Lower leg skin (tissue), 4 donors: Measurements from ENCODE around the gene SI. TPM values are rescaled to one million over a fixed set of nuclear protein-coding genes. Genes with fewer than 3 reads are reported as not detected.
"Not testable (repeated sequence)": the region's sequence is repeated elsewhere in the genome, so short reads cannot be mapped to it uniquely, and the experiment has no call there.

ENCODE experiments used
- DNase-seq, 2 donors: peaks; one replicate each; pipeline ENCODE4 v3.0.0-alpha.2; 2019; ENCODE audit warnings: low spot score in 2 of 2
- H3K4me3 ChIP-seq: fragments of 200-600 bp; sonication (generic); 2 replicates; pipeline ENCODE4 v1.5.1; 2017; ENCODE audit warnings: mild to moderate bottlenecking, low read depth; ENCODE audit not compliant: poor library complexity, severe bottlenecking
- POLR2A ChIP-seq, 2 donors: fragments of 450-650 bp; IDR thresholded peaks; one replicate each; pipeline ENCODE4 v1.6.1; 2016 to 2017; ENCODE audit warnings: antibody characterized with exemption in 2 of 2, mild to moderate bottlenecking in 1 of 2, moderate library complexity in 1 of 2
- WGBS, 2 donors: methylation state at CpG; one replicate each; pipeline ENCODE4 v1.1.5; 2018; 5-methylcytosine and 5-hydroxymethylcytosine counted together
- intact Hi-C: fragments of 100-400 bp; cut with DNase I; formaldehyde crosslinking; loops from one replicate; pipeline ENCODE4 v1.15.0; 2023; ENCODE audit warnings: low total_unique reads
- total RNA-seq, 4 donors: library from RNA; depleted of rRNA; stranded (reverse); fragments of >200 nt; gene quantifications; one replicate each; pipeline ENCODE4 v1.1.0, GENCODE V29; 2016
- TF ChIP-seq, protein P1 (sequence below), 3 donors: fragments of 450-650 bp; IDR thresholded peaks; one replicate each; pipeline ENCODE4 v1.5.1; 2016; ENCODE audit warnings: antibody characterized with exemption in 3 of 3, mild to moderate bottlenecking in 3 of 3, moderate library complexity in 2 of 3

The SI gene
- total RNA-seq, 4 donors from 2014 or later = not detected

DNA sequence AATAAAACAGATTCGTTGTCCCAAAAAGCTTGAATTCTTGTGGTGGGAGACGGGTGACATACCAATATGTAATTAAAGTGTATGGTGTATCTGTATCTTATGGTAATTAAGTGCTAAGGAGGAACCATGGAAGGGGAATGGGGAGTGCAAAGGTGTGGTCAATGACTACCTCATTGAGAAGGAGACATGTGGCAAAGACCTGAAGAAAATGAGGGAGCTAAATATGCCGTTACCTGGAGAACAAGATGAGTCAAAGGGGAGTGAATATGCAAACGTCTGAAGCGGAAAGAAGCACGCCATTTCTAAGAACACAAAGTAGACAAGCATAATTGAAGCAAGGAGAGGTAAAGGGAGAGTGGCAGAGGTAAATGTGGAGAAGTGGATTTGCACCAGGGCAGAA is 115.7 kb downstream of the SI start:
- DNase-seq = no peak
- WGBS, 2 donors = 45 to 62% methylated on average over 6 of the region's 6 CpGs
- TF ChIP-seq, protein P1, sequence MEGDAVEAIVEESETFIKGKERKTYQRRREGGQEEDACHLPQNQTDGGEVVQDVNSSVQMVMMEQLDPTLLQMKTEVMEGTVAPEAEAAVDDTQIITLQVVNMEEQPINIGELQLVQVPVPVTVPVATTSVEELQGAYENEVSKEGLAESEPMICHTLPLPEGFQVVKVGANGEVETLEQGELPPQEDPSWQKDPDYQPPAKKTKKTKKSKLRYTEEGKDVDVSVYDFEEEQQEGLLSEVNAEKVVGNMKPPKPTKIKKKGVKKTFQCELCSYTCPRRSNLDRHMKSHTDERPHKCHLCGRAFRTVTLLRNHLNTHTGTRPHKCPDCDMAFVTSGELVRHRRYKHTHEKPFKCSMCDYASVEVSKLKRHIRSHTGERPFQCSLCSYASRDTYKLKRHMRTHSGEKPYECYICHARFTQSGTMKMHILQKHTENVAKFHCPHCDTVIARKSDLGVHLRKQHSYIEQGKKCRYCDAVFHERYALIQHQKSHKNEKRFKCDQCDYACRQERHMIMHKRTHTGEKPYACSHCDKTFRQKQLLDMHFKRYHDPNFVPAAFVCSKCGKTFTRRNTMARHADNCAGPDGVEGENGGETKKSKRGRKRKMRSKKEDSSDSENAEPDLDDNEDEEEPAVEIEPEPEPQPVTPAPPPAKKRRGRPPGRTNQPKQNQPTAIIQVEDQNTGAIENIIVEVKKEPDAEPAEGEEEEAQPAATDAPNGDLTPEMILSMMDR (IDR thresholded peaks at IDR 0.05) = no peak
- no peak for TF ChIP-seq POLR2A (IDR thresholded peaks at IDR 0.05)
- intact Hi-C loops = no loop called here
- H3K4me3 ChIP-seq = no peak overlapping the region

DNA sequence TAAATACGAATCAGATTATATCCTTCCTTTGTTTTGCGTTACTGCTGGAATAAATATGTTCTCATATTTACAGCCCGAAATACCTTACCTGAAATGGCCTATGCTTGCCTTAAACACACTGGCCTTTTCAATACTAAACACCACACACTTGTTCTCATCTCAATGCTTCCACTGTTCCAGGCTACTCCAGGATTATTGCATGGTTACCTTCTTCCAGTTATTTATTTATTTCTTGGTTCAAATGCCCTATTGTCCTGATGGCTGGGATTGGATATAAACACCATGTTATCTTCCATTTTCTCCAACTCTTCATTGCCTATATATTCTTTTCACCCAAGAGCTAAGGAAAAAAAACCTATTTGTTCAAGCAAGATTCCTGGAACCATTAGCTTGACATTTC is 125.3 kb downstream of the SI start:
- H3K4me3 ChIP-seq = no peak overlapping the region
- intact Hi-C loops = no loop called here
- DNase-seq = no peak
- TF ChIP-seq POLR2A (IDR thresholded peaks at IDR 0.05) = no peak
- TF ChIP-seq, protein P1 (IDR thresholded peaks at IDR 0.05) = no peak
- 82 to 84% methylated on average over 3 of the region's 3 CpGs for WGBS, 2 donors

DNA sequence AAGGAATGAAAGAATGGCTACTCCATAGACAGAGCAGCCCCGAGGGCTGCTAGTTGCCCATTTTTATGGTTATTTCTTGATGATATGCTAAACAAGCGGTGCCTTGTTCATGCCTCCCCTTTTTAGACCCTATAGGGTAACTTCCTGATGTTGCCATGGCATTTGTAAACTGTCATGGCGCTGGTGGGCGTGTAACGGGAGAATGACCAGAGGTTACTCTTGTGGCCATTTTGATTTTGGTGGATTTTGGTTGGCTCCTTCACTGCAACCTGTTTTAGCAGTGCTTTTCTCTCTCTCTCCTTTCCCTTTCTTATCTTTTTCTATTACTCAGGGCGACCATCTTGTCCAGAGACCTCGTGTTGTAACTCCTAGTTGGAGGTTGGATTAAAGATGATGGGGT is 126.9 kb downstream of the SI start:
- H3K4me3 ChIP-seq, intact Hi-C loops, DNase-seq: not testable (repeated sequence)
- WGBS, 2 donors = 87 to 89% methylated on average over 7 of the region's 7 CpGs

DNA sequence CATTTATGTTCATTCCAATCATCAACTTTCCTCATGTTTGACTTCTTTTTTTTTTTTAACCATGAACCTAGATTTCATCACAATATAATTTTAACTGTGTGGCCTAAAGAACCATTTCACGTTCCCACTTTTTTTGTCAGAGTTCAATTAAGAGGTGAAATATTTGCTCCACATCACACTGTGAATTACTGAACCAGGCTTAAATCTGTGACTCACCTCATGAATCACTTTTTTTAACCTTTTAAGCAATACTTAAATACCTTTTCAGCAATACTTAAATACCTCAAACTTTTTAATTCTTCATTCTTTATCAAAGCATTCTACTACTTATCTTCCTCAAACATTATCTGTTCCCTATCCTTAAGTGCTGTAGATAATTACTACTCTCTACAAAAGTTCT is 137.6 kb downstream of the SI start:
- no peak for DNase-seq
- TF ChIP-seq POLR2A (IDR thresholded peaks at IDR 0.05) = no peak
- TF ChIP-seq, protein P1 (IDR thresholded peaks at IDR 0.05) = no peak
- 57 to 61% methylated on average over 1 of the region's 1 CpG for WGBS, 2 donors
- intact Hi-C loops = no loop called here
- no peak overlapping the region for H3K4me3 ChIP-seq

DNA sequence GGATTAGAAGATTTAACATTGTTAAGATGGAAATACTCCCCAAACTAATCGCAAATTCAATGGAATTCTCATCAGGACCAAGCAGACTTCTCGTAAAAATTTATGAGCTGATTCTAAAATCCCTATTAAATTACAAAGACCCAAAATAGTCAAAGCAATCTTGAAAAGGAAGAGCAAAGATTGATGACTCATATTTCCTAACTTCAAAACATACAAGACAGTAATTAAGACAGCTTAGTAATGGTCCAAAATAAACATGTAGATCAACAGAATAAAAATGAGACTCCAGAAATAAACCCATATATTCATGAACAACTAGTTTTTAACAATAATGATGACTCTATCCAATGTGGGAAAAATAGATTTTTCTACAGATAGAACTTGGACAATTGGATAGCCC is 148.7 kb downstream of the SI start:
- intact Hi-C loops = no loop called here
- DNase-seq = no peak
- no peak overlapping the region for H3K4me3 ChIP-seq
- WGBS, 2 donors = 39 to 40% methylated on average over 2 of the region's 2 CpGs
- TF ChIP-seq, protein P1 (IDR thresholded peaks at IDR 0.05) = no peak
- no peak for TF ChIP-seq POLR2A (IDR thresholded peaks at IDR 0.05)

Other genes starting within 250 kb of the SI start
- under 1 TPM in 1 of 4 donors, not detected in 3; 0.08 TPM for gene SLITRK3, start 117.9 kb upstream of the SI start, total RNA-seq